Raji (cell line): Measurements from ENCODE around the gene TINAGL1.

Source experiments
- POLR2A ChIP-seq: IDR thresholded peaks from 2 replicates; pipeline ENCODE4 v1.6.1; 2011; ENCODE audit warnings: low read depth, low read length, control low read depth; ENCODE audit not compliant: insufficient read depth

Gene TINAGL1

DNA sequence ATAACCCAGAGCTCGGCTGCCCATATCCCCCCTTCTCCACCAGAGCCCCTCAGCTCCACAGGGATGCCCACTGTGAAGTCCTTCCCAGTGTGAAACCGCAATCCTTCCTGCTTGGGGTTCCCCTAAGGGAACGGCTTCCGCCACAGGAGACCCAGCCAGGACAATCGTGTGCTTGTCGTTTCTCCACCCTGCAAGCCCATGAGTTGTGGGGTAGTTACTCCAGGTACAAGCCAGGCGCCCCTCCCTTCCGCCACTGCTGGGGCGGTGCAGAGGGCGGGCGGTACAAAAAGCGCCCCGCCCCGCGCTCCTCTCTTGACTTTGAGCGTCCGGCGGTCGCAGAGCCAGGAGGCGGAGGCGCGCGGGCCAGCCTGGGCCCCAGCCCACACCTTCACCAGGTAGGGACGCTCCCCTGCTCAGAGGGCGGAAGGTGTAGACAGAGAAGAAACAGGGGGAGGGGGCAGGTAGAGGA lies at the start of gene TINAGL1:
Gene TINAGL1 (plus strand): TSS at position 315 of the 469 bp plus-strand sequence. CDS start 634 bp downstream, outside the sequence.
- no peak for TF ChIP-seq POLR2A

DNA sequence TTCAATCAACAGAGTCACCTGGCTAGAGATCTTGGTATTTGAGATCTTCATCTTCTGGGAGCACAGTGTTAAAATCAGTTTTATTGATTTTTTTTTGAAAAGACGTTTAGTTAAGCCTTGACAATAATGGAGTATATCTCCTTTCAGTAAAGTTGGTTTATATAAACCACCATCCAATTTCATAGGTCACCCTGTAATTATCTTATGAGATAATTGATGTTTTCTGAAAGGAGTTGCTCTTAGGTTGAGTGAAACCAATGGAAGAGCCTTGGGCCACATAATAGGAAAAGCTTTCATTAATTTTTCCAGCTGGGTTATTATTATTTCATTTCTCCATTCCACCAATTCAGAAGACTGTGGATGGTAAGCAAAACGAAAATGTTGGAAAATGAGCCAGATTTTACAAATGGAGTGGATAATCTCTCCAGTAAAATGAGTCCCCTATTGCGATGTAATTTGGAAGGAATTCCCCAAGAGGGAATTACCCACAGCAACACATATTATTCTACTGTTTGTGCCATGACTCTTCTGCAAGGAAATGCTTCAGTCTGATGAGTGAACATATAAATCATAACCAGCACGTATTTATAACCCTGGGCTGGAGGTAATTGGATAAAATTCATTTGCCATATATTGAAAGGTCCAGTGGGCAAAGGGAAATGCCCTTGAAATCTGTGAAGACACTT lies 46.2 kb upstream of the TINAGL1 start:
- no peak for TF ChIP-seq POLR2A

GRCh38 chr1:31531177-31531999 lies 44.9 kb upstream of the TINAGL1 start:
- TF ChIP-seq POLR2A, result no peak

DNA sequence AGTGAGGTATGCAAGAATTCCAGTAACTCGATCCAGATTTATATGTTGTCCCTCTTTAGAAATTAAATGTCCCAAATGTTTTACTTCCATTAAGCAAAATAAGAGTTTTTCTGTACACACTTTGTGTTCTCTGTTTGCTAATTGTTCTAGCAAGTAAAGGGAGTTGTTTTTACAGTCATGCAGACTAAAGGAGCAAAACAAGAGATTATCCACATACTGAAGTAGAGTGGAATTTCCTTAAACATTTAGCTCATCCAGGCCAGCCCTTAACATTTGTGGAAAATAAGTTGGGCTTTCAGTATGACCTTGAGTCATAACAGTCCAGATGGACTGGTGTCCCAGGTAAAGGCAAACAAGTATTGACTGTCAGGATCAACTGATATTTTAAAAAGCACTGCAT lies 44.1 kb upstream of the TINAGL1 start:
- no peak for TF ChIP-seq POLR2A

GRCh38 chr1:31535561-31535960 lies 40.8 kb upstream of the TINAGL1 start:
- TF ChIP-seq POLR2A, result no peak

- no peak for TF ChIP-seq POLR2A
These were observed 37.0 kb upstream of the TINAGL1 start for GRCh38 chr1:31539329-31539728.

GRCh38 chr1:31541194-31541593 lies 35.1 kb upstream of the TINAGL1 start:
- no peak for TF ChIP-seq POLR2A

DNA sequence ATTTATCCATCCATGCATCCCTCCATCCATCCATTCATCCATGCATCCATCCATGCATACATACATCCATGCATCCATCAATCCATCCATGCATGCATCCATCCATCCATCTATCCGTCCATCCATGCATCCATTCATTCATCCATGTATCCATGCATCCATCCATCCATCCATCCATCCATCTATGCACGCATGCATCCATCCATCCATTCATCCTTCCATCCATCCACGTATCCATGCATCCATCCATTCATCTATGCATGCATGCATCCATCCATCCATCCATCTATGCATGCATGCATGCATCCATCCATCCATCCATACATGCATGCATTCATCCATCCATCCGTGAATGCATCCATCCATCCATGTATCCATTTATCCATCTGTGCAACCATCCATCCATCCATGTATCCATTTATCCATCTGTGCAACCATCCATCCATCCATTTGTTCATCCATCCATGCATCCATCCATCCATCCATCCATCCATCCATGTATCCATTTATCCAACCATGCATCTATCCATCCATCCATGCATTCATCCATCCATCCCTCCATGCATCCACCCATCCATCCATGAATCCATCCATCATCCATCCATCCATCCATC lies 30.3 kb upstream of the TINAGL1 start:
- no peak for TF ChIP-seq POLR2A

DNA sequence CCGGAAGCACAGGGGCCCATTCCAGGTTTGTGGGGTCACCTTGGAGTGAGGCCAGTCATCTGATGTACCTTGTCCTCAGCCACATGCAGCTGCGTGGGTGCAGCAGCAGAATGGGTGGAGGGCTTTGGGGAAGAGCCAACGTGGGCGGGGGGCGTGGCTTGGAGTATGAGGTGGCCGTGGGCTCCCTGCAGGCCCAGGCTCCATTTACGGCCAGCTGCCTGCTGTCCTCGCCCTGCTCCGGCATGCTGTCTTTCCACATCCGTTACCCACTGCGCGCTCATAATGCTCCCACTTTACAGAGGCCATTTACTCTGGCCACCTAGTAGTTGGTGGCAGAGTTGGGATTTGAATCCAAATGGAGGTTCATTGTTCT lies 27.8 kb upstream of the TINAGL1 start:
- TF ChIP-seq POLR2A, result no peak

GRCh38 chr1:31548907-31549808 lies 27.2 kb upstream of the TINAGL1 start:
- no peak for TF ChIP-seq POLR2A

DNA sequence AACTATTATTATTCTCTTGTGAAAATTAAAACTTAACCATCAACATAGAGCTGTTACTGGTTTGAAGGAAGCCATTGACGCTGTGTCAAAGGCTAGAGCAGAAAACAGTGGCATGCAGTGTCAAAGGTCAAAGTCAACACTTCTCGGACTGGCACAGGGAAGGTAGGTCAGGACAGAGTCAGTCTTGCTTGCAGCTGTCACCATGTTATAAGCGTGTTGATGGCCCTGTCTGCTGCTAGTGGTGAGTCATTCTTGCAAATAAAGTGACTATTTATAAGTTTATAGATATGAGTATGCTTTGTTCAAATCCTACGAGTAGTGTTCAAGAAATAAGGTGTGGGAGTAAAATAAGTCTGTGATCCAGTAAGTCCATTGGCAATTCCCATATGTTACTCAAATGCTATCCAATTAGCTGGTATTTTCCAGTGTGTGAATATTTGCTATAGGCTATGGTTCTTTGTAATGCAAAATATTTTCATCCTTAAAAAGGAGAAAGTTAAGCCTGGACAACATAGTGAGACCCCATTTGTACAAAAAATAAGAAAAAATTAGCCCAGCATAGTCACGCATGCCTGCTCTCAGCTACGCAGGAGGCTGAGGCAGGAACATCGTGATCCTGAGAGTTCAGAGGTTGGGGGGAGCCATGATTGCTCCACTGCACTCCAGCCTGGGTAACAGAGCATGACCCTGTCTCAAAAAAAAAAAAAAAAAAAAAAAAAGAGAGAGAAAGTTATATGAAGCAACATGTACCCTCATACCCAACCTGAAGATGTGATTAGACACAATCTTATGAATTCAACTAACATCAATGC lies 26.3 kb upstream of the TINAGL1 start:
- no peak for TF ChIP-seq POLR2A

DNA sequence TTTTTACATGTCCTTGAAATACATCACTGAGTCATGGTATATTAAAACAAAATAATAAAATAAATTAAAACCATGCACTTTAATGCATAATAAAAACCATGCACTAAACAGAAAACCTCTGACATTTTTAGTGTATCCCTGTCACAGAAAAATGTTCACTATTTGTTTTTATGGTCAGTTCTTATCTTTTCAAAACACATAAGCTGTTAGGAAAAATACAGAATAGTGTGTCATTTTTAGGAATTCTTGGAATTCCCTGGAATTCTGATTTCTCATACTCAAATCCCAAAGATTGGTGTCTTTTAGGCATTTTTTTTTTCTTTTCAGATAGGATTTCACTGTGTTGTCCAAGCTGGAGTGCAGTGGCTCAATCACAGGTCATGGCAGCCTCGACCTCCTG lies 25.1 kb upstream of the TINAGL1 start:
- no peak for TF ChIP-seq POLR2A

DNA sequence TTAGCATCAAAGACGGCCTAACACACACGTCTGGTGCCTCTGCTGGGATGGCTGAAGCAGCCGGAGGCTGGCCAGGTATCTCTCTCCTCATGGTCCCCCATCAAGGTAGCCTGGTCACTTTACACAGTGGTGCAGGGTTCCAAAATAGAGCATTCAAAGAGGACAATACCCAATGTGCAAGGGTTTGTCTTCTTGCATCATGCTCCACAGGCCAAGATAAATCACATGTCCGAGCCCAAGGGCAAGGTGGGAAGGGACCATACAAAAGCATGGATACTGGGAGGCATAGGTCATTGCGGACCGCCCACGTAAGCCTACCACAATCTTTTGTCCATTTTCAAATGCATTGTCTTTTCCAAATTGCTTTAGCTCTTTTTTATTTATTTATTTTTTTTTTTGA lies 23.8 kb upstream of the TINAGL1 start:
- TF ChIP-seq POLR2A, result no peak

DNA sequence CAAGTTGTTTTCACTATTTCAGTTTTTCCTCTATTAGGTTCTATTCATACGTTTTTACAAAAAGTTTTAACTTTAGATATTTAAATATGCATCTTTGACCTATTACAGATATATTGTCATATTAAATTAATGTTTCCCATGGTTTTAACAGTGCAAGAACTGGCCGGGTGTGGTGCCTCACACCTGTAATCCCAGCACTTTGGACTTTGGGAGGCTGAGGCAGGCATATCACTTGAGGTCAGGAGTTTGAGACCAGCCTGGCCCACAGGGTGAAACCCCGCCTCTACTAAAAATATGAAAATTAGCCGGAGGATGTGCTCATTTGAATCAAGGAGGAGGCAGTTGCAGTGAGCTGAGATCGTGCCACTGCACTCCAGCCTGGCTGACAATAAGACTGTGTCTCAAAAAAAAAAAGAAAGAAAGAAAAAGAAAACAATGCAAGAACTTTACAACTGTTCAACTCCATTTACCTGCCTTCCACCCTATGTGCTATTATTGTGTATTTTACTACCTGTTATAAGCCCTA lies 19.8 kb upstream of the TINAGL1 start:
- TF ChIP-seq POLR2A, result no peak
